H1 (cell line): ENCODE results near the gene ACACB. TPM values are rescaled to one million over a fixed set of nuclear protein-coding genes. Genes with fewer than 3 reads are reported as not detected.
"Not testable (repeated sequence)": the region's sequence is repeated elsewhere in the genome, so short reads cannot be mapped to it uniquely, and the experiment has no call there.

ENCODE experiments used
- CTCF ChIA-PET: fragments of 300-600 bp; sonication (Branson Sonifier 250); formaldehyde crosslinking; loops from one replicate; lab custom pipeline; 2021; ENCODE audit not compliant: partially characterized antibody; lab: Charles Lee
- POLR2A ChIA-PET: fragments of 300-600 bp; sonication (Branson Sonifier 250); formaldehyde crosslinking; loops from one replicate; lab custom pipeline; 2021; ENCODE audit warnings: inconsistent platforms; ENCODE audit not compliant: partially characterized antibody; lab: Charles Lee
- DNase-seq, 2 experiments: peaks; one replicate each; pipeline versions ENCODE4 v3.0.0 to v3.0.0-alpha.2; 2010 to 2022; ENCODE audit warnings: low spot score in 2 of 2, low read depth in 1 of 2, mixed read lengths in 1 of 2
- FAIRE-seq: peaks from 2 replicates; lab custom pipeline; 2011; peaks lifted over from hg19 to GRCh38; lab: Jason Lieb, UNC
- H2AFZ ChIP-seq: 2 replicates; pipeline ENCODE4 v1.8.1; 2012; ENCODE audit warnings: low read length, inconsistent platforms
- H2AK5ac ChIP-seq: 2 replicates; pipeline ENCODE4 v1.6.1; 2013; ENCODE audit warnings: low read depth, low read length
- H2BK120ac ChIP-seq: replicated peaks from 2 replicates; pipeline ENCODE3; 2013; ENCODE audit warnings: low read depth, low read length, inconsistent platforms
- H2BK12ac ChIP-seq: 2 replicates; pipeline ENCODE4 v1.6.1; 2013; ENCODE audit warnings: low read depth, low read length
- H2BK15ac ChIP-seq: 2 replicates; pipeline ENCODE4 v1.6.1; 2013; ENCODE audit warnings: low read length
- H2BK20ac ChIP-seq: 2 replicates; pipeline ENCODE4 v1.6.1; 2013; ENCODE audit warnings: low read length
- H2BK5ac ChIP-seq: 2 replicates; pipeline ENCODE4 v1.6.1; 2013; ENCODE audit warnings: low read depth, low read length
- H3K14ac ChIP-seq: 2 replicates; pipeline ENCODE4 v1.6.1; 2013; ENCODE audit warnings: inconsistent platforms; ENCODE audit not compliant: insufficient read length
- H3K18ac ChIP-seq: 2 replicates; pipeline ENCODE4 v1.6.1; 2013; ENCODE audit warnings: low read length; ENCODE audit errors: extremely low read depth
- H3K23ac ChIP-seq: 2 replicates; pipeline ENCODE4 v1.6.1; 2013; ENCODE audit warnings: inconsistent platforms; ENCODE audit not compliant: insufficient read length
- H3K23me2 ChIP-seq: 2 replicates; pipeline ENCODE4 v1.6.1; 2013; ENCODE audit warnings: low read depth, low read length
- H3K27ac ChIP-seq: 2 replicates; pipeline ENCODE4 v1.6.1; 2011; ENCODE audit warnings: low read depth, low read length, inconsistent platforms
- H3K27me3 ChIP-seq, 4 experiments: replicated peaks in 1 of 4; 1 replicate in 1 of 4; 2 replicates in 3 of 4; pipeline versions ENCODE4 v1.6.1 to v1.8.1; 2011 to 2013; ENCODE audit warnings: low read length in 3 of 4, mild to moderate bottlenecking in 3 of 4, inconsistent platforms in 2 of 4, mixed read lengths in 2 of 4, moderate library complexity in 1 of 4; ENCODE audit not compliant: control insufficient read depth in 3 of 4, insufficient read depth in 3 of 4; ENCODE audit errors: extremely low read depth in 1 of 4
- H3K36me3 ChIP-seq, 4 experiments: 2 replicates each; pipeline versions ENCODE4 v1.6.1 to v1.8.1; 2011 to 2013; ENCODE audit warnings: mild to moderate bottlenecking in 4 of 4, low read length in 3 of 4, moderate library complexity in 2 of 4, control low read depth in 1 of 4, inconsistent platforms in 1 of 4; ENCODE audit not compliant: insufficient read depth in 4 of 4, control insufficient read depth in 2 of 4
- H3K4ac ChIP-seq: replicated peaks from 2 replicates; pipeline ENCODE3; 2013; ENCODE audit warnings: low read length, low read depth, mixed read lengths, inconsistent platforms; ENCODE audit not compliant: insufficient read length
- H3K4me1 ChIP-seq, 4 experiments: replicated peaks in 1 of 4; 1 replicate in 1 of 4; 2 replicates in 3 of 4; pipeline versions ENCODE4 v1.6.1 to v1.8.1; 2011 to 2013; ENCODE audit warnings: low read length in 3 of 4, inconsistent platforms in 2 of 4, mixed read lengths in 1 of 4; ENCODE audit not compliant: insufficient read depth in 4 of 4, control insufficient read depth in 3 of 4
- H3K4me2 ChIP-seq, 2 experiments: 2 replicates each; pipeline versions ENCODE4 v1.6.1 to v1.8.1; 2011 to 2013; ENCODE audit warnings: low read depth in 2 of 2, low read length in 2 of 2, control low read depth in 1 of 2, inconsistent platforms in 1 of 2, mild to moderate bottlenecking in 1 of 2; ENCODE audit not compliant: insufficient read depth in 1 of 2
- H3K4me3 ChIP-seq, 4 experiments: fragments of 200-600, 300-600 bp in 1 of 4; sonication (generic), shearing (Covaris generic), sonication (Bioruptor Twin) in 1 of 4; 2 replicates each; pipeline versions ENCODE4 v1.5.1 to v1.8.1; 2011 to 2016; ENCODE audit warnings: low read length in 4 of 4, low read depth in 3 of 4, control low read depth in 2 of 4, inconsistent platforms in 2 of 4, mild to moderate bottlenecking in 2 of 4, mixed read lengths in 1 of 4, moderate library complexity in 1 of 4; ENCODE audit not compliant: insufficient read depth in 2 of 4; ENCODE audit errors: extremely low read depth in 1 of 4
- H3K56ac ChIP-seq: replicated peaks from 2 replicates; pipeline ENCODE3; 2013; ENCODE audit warnings: low read depth, mild to moderate bottlenecking, mixed read lengths, low read length, inconsistent platforms; ENCODE audit not compliant: insufficient read length
- H3K79me1 ChIP-seq: 2 replicates; pipeline ENCODE4 v1.6.1; 2013; ENCODE audit warnings: low read depth, low read length, control low read depth
- H3K79me2 ChIP-seq, 2 experiments: 2 replicates each; pipeline versions ENCODE4 v1.6.1 to v1.8.1; 2012 to 2013; ENCODE audit warnings: low read length in 2 of 2, mild to moderate bottlenecking in 2 of 2, inconsistent platforms in 1 of 2; ENCODE audit not compliant: insufficient read depth in 2 of 2, control insufficient read depth in 1 of 2
- H3K9ac ChIP-seq, 4 experiments: replicated peaks in 1 of 4; 1 replicate in 1 of 4; 2 replicates in 3 of 4; pipeline versions ENCODE4 v1.6.1 to v1.8.1; 2011 to 2013; ENCODE audit warnings: low read depth in 3 of 4, low read length in 3 of 4, control low read depth in 2 of 4, mild to moderate bottlenecking in 2 of 4, moderate library complexity in 2 of 4, inconsistent platforms in 1 of 4; ENCODE audit errors: extremely low read depth in 1 of 4
- H3K9me3 ChIP-seq, 2 experiments: 2 replicates each; pipeline versions ENCODE4 v1.6.1 to v1.8.1; 2012 to 2013; ENCODE audit warnings: mild to moderate bottlenecking in 2 of 2, moderate library complexity in 2 of 2, control low read depth in 1 of 2, inconsistent platforms in 1 of 2, low read depth in 1 of 2, low read length in 1 of 2, mixed read lengths in 1 of 2; ENCODE audit not compliant: insufficient read depth in 2 of 2
- H4K20me1 ChIP-seq, 2 experiments: replicated peaks in 1 of 2; 2 replicates each; pipeline versions ENCODE3 to v1.8.1; 2011 to 2013; ENCODE audit warnings: inconsistent platforms in 2 of 2, low read length in 2 of 2, mild to moderate bottlenecking in 1 of 2; ENCODE audit not compliant: insufficient read depth in 2 of 2, control insufficient read depth in 1 of 2
- H4K5ac ChIP-seq: 2 replicates; pipeline ENCODE4 v1.6.1; 2013; ENCODE audit warnings: low read length, low read depth, mixed read lengths, inconsistent platforms; ENCODE audit not compliant: insufficient read length
- H4K8ac ChIP-seq: 2 replicates; pipeline ENCODE4 v1.8.0; 2013; ENCODE audit warnings: mild to moderate bottlenecking, moderate library complexity, low read length, inconsistent platforms; ENCODE audit not compliant: insufficient read depth; ENCODE audit errors: extremely low read depth
- H4K91ac ChIP-seq: replicated peaks from 2 replicates; pipeline ENCODE3; 2013; ENCODE audit warnings: low read length, mixed read lengths, inconsistent platforms; ENCODE audit not compliant: insufficient read length
- WGBS, 2 experiments: shearing (Covaris generic) in 1 of 2; methylation state at CpG; one replicate each; pipeline versions ENCODE4 v1.1.6 to v1.1.7; 2013 to 2015; ENCODE audit warnings: low lambda C conversion rate in 2 of 2, mixed read lengths in 2 of 2, inconsistent platforms in 1 of 2, low coverage in 1 of 2, missing lambda C conversion rate in 1 of 2; ENCODE audit not compliant: insufficient replicate concordance in 2 of 2, insufficient coverage in 1 of 2, insufficient read length in 1 of 2; ENCODE audit errors: extremely low coverage in 1 of 2, missing lambda C conversion rate in 1 of 2; 5-methylcytosine and 5-hydroxymethylcytosine counted together
- polyA plus RNA-seq, 7 experiments: library from polyadenylated mRNA; depleted of rRNA in 3 of 7; stranded (reverse) in 5 of 7; unstranded in 2 of 7; fragments of >200 nt in 5 of 7; fragments of 200-250 nt in 2 of 7; gene quantifications; 1 replicate in 5 of 7; 2 replicates in 1 of 7; 4 replicates in 1 of 7; pipeline versions ENCODE4 v1.2.1 to v1.2.3, GENCODE V29; 2011 to 2013; ENCODE audit warnings: missing spikeins in 2 of 7, mixed read lengths in 2 of 7
- total RNA-seq: library from RNA; stranded (reverse); fragmentation: NEBNext Ultra II Directional; extraction: Animal tissue kit (Norgen Biotek cat#: 25700); gene quantifications from 2 replicates; pipeline ENCODE4 v1.2.1, GENCODE V29; 2021

Gene ACACB
- total and polyA plus RNA-seq, 2 of the 8 experiments (the other 6 are each of a cell fraction or from before 2014, with no cell fraction given) = 5.8 to 15.3 TPM

DNA sequence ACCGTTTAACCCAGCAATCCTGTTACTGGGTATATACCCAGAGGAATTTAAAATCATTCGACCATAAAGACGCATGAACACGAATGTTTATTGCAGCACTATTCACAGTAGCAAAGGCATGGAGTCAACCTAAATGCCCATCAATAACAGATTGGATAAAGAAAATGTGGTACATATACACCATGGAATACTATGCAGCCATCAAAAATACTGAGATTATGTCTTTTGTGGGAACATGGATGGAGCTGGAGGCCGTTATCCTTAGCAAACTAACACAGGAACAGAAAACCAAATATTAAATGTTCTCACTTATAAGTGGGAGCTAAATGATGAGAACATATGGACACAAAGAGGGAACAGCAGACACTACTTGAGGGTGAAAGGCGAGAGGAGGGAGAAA is 56.4 kb downstream of the ACACB start:
- H4K8ac ChIP-seq, H2BK120ac ChIP-seq, H4K91ac ChIP-seq, H3K4ac ChIP-seq, H2BK5ac ChIP-seq, H4K5ac ChIP-seq, H2BK20ac ChIP-seq, H3K4me1 ChIP-seq, H3K9me3 ChIP-seq, H4K20me1 ChIP-seq, POLR2A ChIA-PET, H2BK12ac ChIP-seq, H3K14ac ChIP-seq, DNase-seq, H2AK5ac ChIP-seq, H3K79me1 ChIP-seq, H3K27ac ChIP-seq, H2AFZ ChIP-seq, H3K79me2 ChIP-seq, H3K23me2 ChIP-seq, H3K56ac ChIP-seq, FAIRE-seq, H3K23ac ChIP-seq, H3K27me3 ChIP-seq, CTCF ChIA-PET, H3K9ac ChIP-seq, H3K4me3 ChIP-seq, H2BK15ac ChIP-seq, H3K18ac ChIP-seq, H3K4me2 ChIP-seq: not testable (repeated sequence)
- 95% methylated on average over 6 of the region's 6 CpGs; no CpG with 5 or more reads in 1 of the 2 experiments for WGBS, 2 experiments
- H3K36me3 ChIP-seq = peaks cover 0 to 13% (median 5%) of the 10 kb centered on the region in 4 experiments; a peak in 4 of 8 replicates
